Endothelial cell of umbilical vein (primary cell): ENCODE data around the gene IL25. TPM values are rescaled to one million over a fixed set of nuclear protein-coding genes. Genes with fewer than 3 reads are reported as not detected.

ENCODE experiments used
- BruUV-seq: library from RNA; stranded (reverse); fragments of 400-500 nt; replicated peaks from 2 replicates; lab custom pipeline; 2021; lab: Mats Ljungman, UMichigan
- CTCF ChIA-PET: fragments of 300-600, 350-600 bp; sonication (Branson Sonifier 250); formaldehyde crosslinking; loops from one replicate; lab custom pipeline; 2021; ENCODE audit warnings: antibody characterized with exemption, inconsistent platforms; lab: Charles Lee
- POLR2A ChIA-PET: fragments of 300-600, 350-600 bp; sonication (Branson Sonifier 250); formaldehyde crosslinking; loops from one replicate; lab custom pipeline; 2021; ENCODE audit warnings: antibody characterized with exemption, inconsistent platforms; lab: Charles Lee
- DNase-seq: peaks from one replicate; pipeline ENCODE4 v3.0.0-alpha.2; 2011; ENCODE audit warnings: low read depth, low spot score
- FAIRE-seq: peaks from 2 replicates; lab custom pipeline; 2011; peaks lifted over from hg19 to GRCh38; lab: Jason Lieb, UNC
- H2AFZ ChIP-seq: 2 replicates; pipeline ENCODE4 v1.6.0; 2012; ENCODE audit warnings: low read depth, low read length, control low read depth, inconsistent platforms
- H3K27ac ChIP-seq: 2 replicates; pipeline ENCODE4 v1.5.1; 2011; ENCODE audit warnings: low read depth, mild to moderate bottlenecking, control low read depth, low read length, moderate library complexity; ENCODE audit not compliant: insufficient read depth
- H3K27me3 ChIP-seq, 2 experiments: 2 replicates each; pipeline versions ENCODE4 v1.6.0 to v1.6.1; 2011; ENCODE audit warnings: low read length in 2 of 2, mixed read lengths in 1 of 2; ENCODE audit not compliant: control insufficient read depth in 2 of 2, insufficient read depth in 2 of 2
- H3K36me3 ChIP-seq, 2 experiments: 2 replicates in 1 of 2; 3 replicates in 1 of 2; pipeline ENCODE4 v1.5.1; 2011; ENCODE audit warnings: low read length in 2 of 2, mild to moderate bottlenecking in 1 of 2, moderate library complexity in 1 of 2; ENCODE audit not compliant: control insufficient read depth in 2 of 2, insufficient read depth in 2 of 2; ENCODE audit errors: extremely low read depth in 1 of 2
- H3K4me1 ChIP-seq: 3 replicates; pipeline ENCODE4 v1.5.1; 2011; ENCODE audit warnings: mild to moderate bottlenecking, low read length; ENCODE audit not compliant: control insufficient read depth, insufficient read depth; ENCODE audit errors: extremely low read depth
- H3K4me2 ChIP-seq: 2 replicates; pipeline ENCODE4 v1.6.1; 2011; ENCODE audit warnings: low read length, control low read depth, mixed read lengths; ENCODE audit not compliant: insufficient read depth
- H3K4me3 ChIP-seq, 3 experiments: fragments of 200-600 bp in 1 of 3; sonication (generic), shearing (Covaris generic) in 1 of 3; replicated peaks in 1 of 3; 2 replicates each; pipeline ENCODE4 v1.5.1; 2011 to 2016; ENCODE audit warnings: control low read depth in 3 of 3, low read length in 3 of 3, mild to moderate bottlenecking in 2 of 3, inconsistent platforms in 1 of 3, low read depth in 1 of 3, moderate library complexity in 1 of 3; ENCODE audit not compliant: insufficient read depth in 1 of 3
- H3K79me2 ChIP-seq: 2 replicates; pipeline ENCODE4 v1.6.0; 2012; ENCODE audit warnings: low read length, inconsistent platforms; ENCODE audit not compliant: control insufficient read depth, insufficient read depth
- H3K9ac ChIP-seq: replicated peaks from 2 replicates; pipeline ENCODE3; 2011; ENCODE audit warnings: low read length, control low read depth; ENCODE audit not compliant: insufficient read depth; ENCODE audit errors: extremely low read depth
- H3K9me1 ChIP-seq: replicated peaks from 3 replicates; pipeline ENCODE4 v1.6.0; 2011; ENCODE audit warnings: mild to moderate bottlenecking, low read length; ENCODE audit not compliant: control insufficient read depth, insufficient read depth; ENCODE audit errors: extremely low read depth
- H3K9me3 ChIP-seq: replicated peaks from 2 replicates; pipeline ENCODE4 v1.5.1; 2012; ENCODE audit warnings: low read length, inconsistent platforms; ENCODE audit not compliant: control insufficient read depth, insufficient read depth
- H4K20me1 ChIP-seq: replicated peaks from 2 replicates; pipeline ENCODE3; 2011; ENCODE audit warnings: mild to moderate bottlenecking, low read length; ENCODE audit not compliant: control insufficient read depth, insufficient read depth; ENCODE audit errors: extremely low read depth
- CTCF ChIP-seq, 2 donors: IDR thresholded peaks; 1 replicate in 1 of 2; 2 replicates in 1 of 2; pipeline ENCODE4 v1.5.1; 2011; ENCODE audit warnings: low read length in 2 of 2, mild to moderate bottlenecking in 2 of 2, moderate library complexity in 2 of 2, control low read depth in 1 of 2, inconsistent platforms in 1 of 2, low read depth in 1 of 2; ENCODE audit not compliant: insufficient read depth in 1 of 2; ENCODE audit errors: extremely low read depth in 1 of 2
- EZH2 ChIP-seq: IDR thresholded peaks from 2 replicates; pipeline ENCODE4 v1.6.1; 2012; ENCODE audit warnings: borderline replicate concordance, low read depth, mild to moderate bottlenecking, moderate library complexity, low read length, inconsistent platforms; ENCODE audit not compliant: severe bottlenecking
- FOS ChIP-seq: IDR thresholded peaks from 2 replicates; pipeline ENCODE4 v1.6.1; 2011; ENCODE audit warnings: mild to moderate bottlenecking, low read length, moderate library complexity, borderline replicate concordance; ENCODE audit not compliant: insufficient read depth
- GATA2 ChIP-seq: IDR thresholded peaks from 2 replicates; pipeline ENCODE4 v1.7.0; 2011; ENCODE audit warnings: low read depth, mild to moderate bottlenecking, moderate library complexity, mixed read lengths, low read length; ENCODE audit not compliant: insufficient read length, insufficient read depth
- JUN ChIP-seq: IDR thresholded peaks from 2 replicates; pipeline ENCODE4 v1.6.1; 2011; ENCODE audit warnings: borderline replicate concordance, low read depth; ENCODE audit not compliant: insufficient read length, insufficient read depth
- MAX ChIP-seq: IDR thresholded peaks from 2 replicates; pipeline ENCODE4 v1.6.1; 2011; ENCODE audit not compliant: insufficient read depth, insufficient read length
- MYC ChIP-seq: IDR thresholded peaks from one replicate; pipeline ENCODE4 v1.6.1; 2011; ENCODE audit warnings: mild to moderate bottlenecking, low read depth, low read length
- POLR2A ChIP-seq: IDR thresholded peaks from 2 replicates; pipeline ENCODE4 v1.6.1; 2012; ENCODE audit warnings: low read depth, mild to moderate bottlenecking, control low read depth, low read length
- POLR2AphosphoS5 ChIP-seq: IDR thresholded peaks from 2 replicates; pipeline ENCODE4 v1.6.1; 2012; ENCODE audit warnings: low read depth, mild to moderate bottlenecking, control low read depth, low read length, moderate library complexity; ENCODE audit not compliant: insufficient read depth
- dilution Hi-C: fragments of 300-500 bp; cut with MboI; formaldehyde crosslinking; loops from one replicate; pipeline ENCODE4 v1.15.0; 2019; ENCODE audit warnings: low sequenced_read_pairs; ENCODE audit not compliant: extremely low pct_ligation_motif_present
- intact Hi-C: fragments of 100-400 bp; cut with micrococcal nuclease; formaldehyde crosslinking; loops from one replicate; pipeline ENCODE4 v1.10.0; 2022
- polyA plus RNA-seq, 4 experiments: library from polyadenylated mRNA; depleted of rRNA in 3 of 4; stranded (reverse) in 3 of 4; unstranded in 1 of 4; fragments of >200 nt; gene quantifications; 2 replicates each; pipeline versions ENCODE4 v1.2.1 to v1.2.3, GENCODE V29; 2011 to 2012; ENCODE audit warnings: missing spikeins in 1 of 4
- total RNA-seq: library from RNA; stranded (reverse); gene quantifications from 2 replicates; pipeline ENCODE4 v1.2.3, GENCODE V29; 2021

Gene IL25
- total and polyA plus RNA-seq, 2 donors (not counting 3 experiments of a cell fraction or from before 2014, with no cell fraction given), result not detected

DNA sequence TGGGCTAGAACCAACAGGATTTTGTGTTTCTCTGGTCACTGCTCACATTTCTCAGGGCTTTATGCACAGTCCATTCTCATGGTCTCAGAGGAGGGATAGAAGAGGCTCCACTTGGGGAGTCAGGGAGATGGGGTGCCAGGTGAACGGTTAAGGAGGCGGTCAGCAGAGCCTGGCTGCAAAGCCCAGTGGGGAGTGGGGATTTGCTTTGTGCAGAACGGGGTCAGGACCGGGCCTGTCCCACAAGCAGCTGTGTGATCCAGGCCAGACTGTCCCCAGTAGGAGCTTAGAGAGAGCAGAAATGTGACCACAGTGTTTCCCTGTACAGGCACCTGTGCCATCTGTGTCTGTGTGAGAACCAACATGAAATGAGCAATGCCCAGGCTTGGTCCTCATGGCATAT lies 8.4 kb downstream of the IL25 start:
- H3K79me2 ChIP-seq, result no peaks in the 10 kb centered on the region
- dilution Hi-C loops (no loop called here), intact Hi-C loops (loop anchor here (1.0 kb wide), 3 partner anchors 53 to 261 kb away; no protein-coding TSS in a partner anchor)
- ChIA-PET CTCF (interaction anchor here (0.7 to 4.7 kb wide), 19 partner anchors 12 to 312 kb away, joined by 3 to 55 read pairs (median 7); partner anchors contain the start of genes PABPN1 and SLC22A17), POLR2A (no interaction called here)
- no peaks in the 10 kb centered on the region for H3K4me1 ChIP-seq
- no TSS peak for BruUV-seq
- no peaks in the 10 kb centered on the region for H3K36me3 ChIP-seq
- no peaks in the 10 kb centered on the region for H3K9me3 ChIP-seq
- TF ChIP-seq GATA2 (no peak), JUN (no peak), MYC (no peak), CTCF (IDR thresholded peaks at IDR 0.05; ENCODE audit: extremely low read depth in 1 of 2, insufficient read depth in 1 of 2, low read depth in 1 of 2, low read length in 2 of 2) (no peak), FOS (no peak), POLR2AphosphoS5 (no peak), MAX (no peak), EZH2 (no peak), POLR2A (no peak)
- DNase-seq (no peak), FAIRE-seq (no peak)
- no peaks in the 10 kb centered on the region for H3K9me1 ChIP-seq
- H3K9ac ChIP-seq, result no peak overlapping the region
- H3K27me3 ChIP-seq, result no peaks in the 10 kb centered on the region
- no peak overlapping the region for H3K4me2 ChIP-seq
- H3K27ac ChIP-seq, result no peak overlapping the region
- no peak overlapping the region for H3K4me3 ChIP-seq
- no peaks in the 10 kb centered on the region for H4K20me1 ChIP-seq
- H2AFZ ChIP-seq, result no peak overlapping the region
